Psoas muscle (tissue), 8 donors: ENCODE results near the gene CNTLN. TPM values are rescaled to one million over a fixed set of nuclear protein-coding genes. Genes with fewer than 3 reads are reported as not detected.
"Not testable (repeated sequence)": the region's sequence is repeated elsewhere in the genome, so short reads cannot be mapped to it uniquely, and the experiment has no call there.

Experiments
- ATAC-seq, 4 donors: fragments of 200-7000 bp; cut with Tn5 transposase; one replicate each; pipeline ENCODE4 v1.9.1; 2020; ENCODE audit warnings: moderate library complexity in 3 of 4, mild to moderate bottlenecking in 2 of 4
- DNase-seq, 2 donors: peaks; one replicate each; pipeline ENCODE4 v3.0.0-alpha.2; 2020
- H3K27ac ChIP-seq: fragments of 200-600 bp; one replicate; pipeline ENCODE4 v1.8.0; 2022
- H3K27me3 ChIP-seq, 3 donors: fragments of 200-600 bp in 1 of 3; one replicate each; pipeline versions ENCODE4 v1.6.1 to v1.8.0; 2013 to 2022; ENCODE audit warnings: low read length in 2 of 3, mild to moderate bottlenecking in 2 of 3, moderate library complexity in 1 of 3; ENCODE audit not compliant: insufficient read depth in 3 of 3
- H3K36me3 ChIP-seq, 2 donors: fragments of 200-600 bp in 1 of 2; one replicate each; pipeline versions ENCODE4 v1.6.1 to v1.8.0; 2013 to 2022; ENCODE audit warnings: low read depth in 1 of 2, mild to moderate bottlenecking in 1 of 2, moderate library complexity in 1 of 2; ENCODE audit not compliant: insufficient read depth in 1 of 2
- H3K4me1 ChIP-seq: fragments of 200-600 bp; one replicate; pipeline ENCODE4 v1.8.0; 2022
- H3K4me3 ChIP-seq: fragments of 200-600 bp; one replicate; pipeline ENCODE4 v1.8.0; 2022; ENCODE audit warnings: mild to moderate bottlenecking
- H3K9me3 ChIP-seq: fragments of 200-600 bp; one replicate; pipeline ENCODE4 v1.8.0; 2022
- WGBS, 3 donors: extraction: QIAGEN DNeasy Blood & Tissue Kit; methylation state at CpG; one replicate each; pipeline versions ENCODE4 v1.1.6 to v1.1.7; 2013; 5-methylcytosine and 5-hydroxymethylcytosine counted together
- intact Hi-C, 2 donors: fragments of 100-400 bp; cut with DNase I; formaldehyde crosslinking; loops; one replicate each; pipeline versions ENCODE4 v1.11.0 to v1.14.2; 2022
- polyA plus RNA-seq, 3 donors: library from polyadenylated mRNA; stranded (reverse); fragments of 200-250 nt; gene quantifications; one replicate each; pipeline ENCODE4 v1.2.3, GENCODE V29; 2013
- total RNA-seq, 4 donors: library from RNA; stranded (reverse); fragmentation: NEBNext Ultra II Directional in 2 of 4; extraction: Animal tissue kit (Norgen Biotek cat#: 25700) in 2 of 4; gene quantifications; one replicate each; pipeline versions ENCODE4 v1.2.1 to v1.2.4, GENCODE V29; 2021 to 2023
- TF ChIP-seq, protein P1 (sequence below): fragments of 200-600 bp; IDR thresholded peaks from one replicate; pipeline ENCODE4 v1.8.0; 2022; ENCODE audit warnings: antibody characterized with exemption
- donor health status: healthy with polysubstance abuse.
- donor health status: DM: no; HTN: no; CAD: no; lungs with moderate emphysema.
- donor health status: Bipolar disorder and iron deficiency.
- donor health status: healthy.
- donor health status: DM: yes; HTN: yes; CAD: no.
- donor health status: DM: no; HTN: no; CAD: no.
- donor health status: DM: no; HTN: no; CAD: no.
- donor health status: DM: yes; HTN: yes; CAD: no.

Gene CNTLN
- total and polyA plus RNA-seq, 7 donors = 0.66 to 2.4 (median 1.5) TPM

DNA sequence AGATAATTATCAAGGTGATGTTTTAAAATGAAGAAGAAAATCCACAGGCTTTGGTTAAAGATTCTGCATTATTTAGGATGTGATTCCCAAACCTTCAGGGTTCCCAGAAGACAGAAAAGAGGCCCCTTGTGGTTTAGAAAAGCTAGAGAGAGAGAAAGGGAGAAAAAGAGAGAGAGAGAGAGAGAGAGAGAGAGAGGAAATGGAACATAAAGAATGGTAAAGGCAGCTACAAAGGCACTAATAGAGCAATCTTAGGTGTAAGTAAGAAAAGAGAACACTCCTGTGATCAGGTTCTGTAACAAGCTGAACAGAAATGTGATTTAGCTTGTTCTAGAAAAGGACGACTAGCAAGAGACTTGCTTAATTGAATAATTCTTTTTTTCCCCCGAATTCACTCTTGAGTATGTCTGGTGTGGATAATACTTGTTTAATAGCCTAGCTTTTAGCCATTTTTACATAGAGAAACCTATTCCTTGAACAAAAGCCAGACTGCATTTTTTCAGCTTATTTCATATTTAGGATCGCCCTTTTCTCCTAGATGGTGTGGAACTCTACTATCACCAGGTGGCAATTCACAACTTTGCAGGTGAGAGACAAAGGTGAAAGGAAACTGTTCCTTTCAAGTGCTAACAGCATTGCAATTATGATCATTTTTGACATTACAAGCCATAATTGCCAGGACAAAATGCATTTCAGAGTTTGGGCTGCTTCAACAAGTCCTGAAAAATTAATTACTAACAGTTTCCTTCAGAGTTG, 386.4 kb downstream of the CNTLN start:
- no peaks in the 10 kb centered on the region for H3K27me3 ChIP-seq
- 68 to 80% (median 76%) methylated on average over 3 of the region's 3 CpGs for WGBS, 3 donors
- DNase-seq = no peak
- no peaks in the 10 kb centered on the region for H3K4me1 ChIP-seq
- H3K27ac ChIP-seq = no peak overlapping the region
- no peak overlapping the region for H3K4me3 ChIP-seq
- H3K36me3 ChIP-seq = no peaks in the 10 kb centered on the region
- no peak for ATAC-seq
- TF ChIP-seq, protein P1, sequence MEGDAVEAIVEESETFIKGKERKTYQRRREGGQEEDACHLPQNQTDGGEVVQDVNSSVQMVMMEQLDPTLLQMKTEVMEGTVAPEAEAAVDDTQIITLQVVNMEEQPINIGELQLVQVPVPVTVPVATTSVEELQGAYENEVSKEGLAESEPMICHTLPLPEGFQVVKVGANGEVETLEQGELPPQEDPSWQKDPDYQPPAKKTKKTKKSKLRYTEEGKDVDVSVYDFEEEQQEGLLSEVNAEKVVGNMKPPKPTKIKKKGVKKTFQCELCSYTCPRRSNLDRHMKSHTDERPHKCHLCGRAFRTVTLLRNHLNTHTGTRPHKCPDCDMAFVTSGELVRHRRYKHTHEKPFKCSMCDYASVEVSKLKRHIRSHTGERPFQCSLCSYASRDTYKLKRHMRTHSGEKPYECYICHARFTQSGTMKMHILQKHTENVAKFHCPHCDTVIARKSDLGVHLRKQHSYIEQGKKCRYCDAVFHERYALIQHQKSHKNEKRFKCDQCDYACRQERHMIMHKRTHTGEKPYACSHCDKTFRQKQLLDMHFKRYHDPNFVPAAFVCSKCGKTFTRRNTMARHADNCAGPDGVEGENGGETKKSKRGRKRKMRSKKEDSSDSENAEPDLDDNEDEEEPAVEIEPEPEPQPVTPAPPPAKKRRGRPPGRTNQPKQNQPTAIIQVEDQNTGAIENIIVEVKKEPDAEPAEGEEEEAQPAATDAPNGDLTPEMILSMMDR = no peak
- H3K9me3 ChIP-seq = no peaks in the 10 kb centered on the region
- intact Hi-C loops = no loop called here

DNA sequence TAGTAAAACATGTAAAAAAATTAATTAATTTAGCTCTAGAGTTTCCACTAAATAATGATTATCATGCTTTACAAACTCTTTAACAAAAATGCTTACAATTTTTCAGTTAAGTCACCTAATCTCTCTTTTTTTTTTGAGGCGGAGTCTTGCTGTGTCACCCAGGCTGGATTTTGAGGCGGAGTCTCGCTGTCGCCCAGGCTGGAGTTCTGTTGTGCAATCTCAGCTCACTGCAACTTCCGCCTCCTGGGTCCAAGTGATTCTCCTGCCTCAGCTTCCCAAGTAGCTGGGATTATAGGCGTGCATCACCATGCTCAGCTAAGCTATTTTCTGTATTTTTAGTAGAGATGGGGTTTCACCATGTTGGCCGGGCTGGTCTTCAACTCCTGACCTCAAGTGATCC, 391.9 kb downstream of the CNTLN start:
- not testable (repeated sequence) for H3K27me3 ChIP-seq, H3K36me3 ChIP-seq, DNase-seq, H3K4me3 ChIP-seq, H3K4me1 ChIP-seq, ATAC-seq, H3K9me3 ChIP-seq, H3K27ac ChIP-seq
- intact Hi-C loops = loop anchor here in 1 of 2 donors (5.0 kb wide), 1 partner anchor 686 kb away; no protein-coding TSS in a partner anchor
- 83 to 91% (median 85%) methylated on average over 7 of the region's 7 CpGs for WGBS, 3 donors

DNA sequence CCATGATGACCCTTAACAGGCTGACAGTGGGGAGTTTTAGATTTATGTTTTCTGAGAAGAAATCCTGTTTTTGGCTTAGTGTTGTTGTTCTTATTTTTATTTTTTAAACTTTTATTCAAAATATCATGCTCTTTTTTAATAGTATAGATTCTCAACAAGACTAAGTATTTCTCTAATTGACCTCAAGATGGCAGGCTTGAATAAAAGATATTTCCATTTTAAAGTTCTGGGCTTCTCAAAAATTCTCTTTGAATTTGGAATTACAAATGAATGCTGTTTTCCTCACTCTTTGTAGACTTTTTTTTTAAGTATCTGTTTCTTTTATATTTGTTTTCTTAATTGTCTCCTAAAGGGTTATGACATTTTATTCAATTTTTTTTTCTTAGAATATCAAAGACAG, 394.0 kb downstream of the CNTLN start:
- Histone ChIP-seq H3K4me1 (no peaks in the 10 kb centered on the region), H3K4me3 (no peak overlapping the region), H3K36me3 (no peaks in the 10 kb centered on the region), H3K27ac (no peak overlapping the region), H3K9me3 (no peaks in the 10 kb centered on the region), H3K27me3 (peaks cover 0 to 2% (median 0%) of the 10 kb centered on the region in 3 donors)
- no peak for DNase-seq
- TF ChIP-seq, protein P1 = peak; percentile 13
- no peak for ATAC-seq
- intact Hi-C loops = loop anchor here in 1 of 2 donors (5.0 kb wide), 1 partner anchor 683 kb away; no protein-coding TSS in a partner anchor

DNA sequence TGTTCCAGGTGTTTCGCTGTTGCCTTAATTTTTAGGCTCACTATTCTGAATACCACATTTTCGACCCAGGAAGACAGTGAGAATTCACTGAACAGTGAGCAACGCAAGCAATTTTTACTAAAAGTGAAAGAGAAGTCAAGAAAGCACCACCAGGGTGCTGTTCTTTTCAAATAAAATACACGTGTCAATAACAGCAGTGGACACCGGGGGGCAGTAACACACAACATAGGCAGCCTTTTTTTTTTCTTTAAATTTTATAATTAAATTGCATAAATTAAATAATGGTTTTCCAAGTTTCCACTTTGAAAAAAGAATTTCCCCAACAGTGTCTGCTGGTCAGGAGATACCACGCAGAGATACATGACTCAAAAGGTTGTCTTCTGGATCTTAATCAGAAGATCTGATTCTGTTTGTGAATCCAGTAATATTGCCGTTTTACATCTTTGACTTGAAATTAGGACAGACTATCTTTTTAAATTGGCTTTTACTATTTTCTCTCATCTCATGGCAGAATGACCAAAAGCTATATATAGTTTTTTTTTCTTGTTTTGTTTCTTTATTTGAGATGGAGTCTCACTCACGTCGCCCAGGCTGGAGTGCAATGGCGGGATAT, 396.9 kb downstream of the CNTLN start:
- H3K27ac ChIP-seq = no peak overlapping the region
- no peaks in the 10 kb centered on the region for H3K4me1 ChIP-seq
- no peaks in the 10 kb centered on the region for H3K36me3 ChIP-seq
- H3K27me3 ChIP-seq = peaks cover 0 to 2% (median 0%) of the 10 kb centered on the region in 3 donors
- WGBS, 3 donors = 46 to 50% (median 48%) methylated on average over 10 of the region's 10 CpGs
- TF ChIP-seq, protein P1 = peak; percentile 42
- no peak for ATAC-seq
- DNase-seq = no peak
- no peak overlapping the region for H3K4me3 ChIP-seq
- intact Hi-C loops = loop anchor here (5.0 to 10.0 kb wide), 2 partner anchors 271 to 683 kb away; no protein-coding TSS in a partner anchor
- no peaks in the 10 kb centered on the region for H3K9me3 ChIP-seq

DNA sequence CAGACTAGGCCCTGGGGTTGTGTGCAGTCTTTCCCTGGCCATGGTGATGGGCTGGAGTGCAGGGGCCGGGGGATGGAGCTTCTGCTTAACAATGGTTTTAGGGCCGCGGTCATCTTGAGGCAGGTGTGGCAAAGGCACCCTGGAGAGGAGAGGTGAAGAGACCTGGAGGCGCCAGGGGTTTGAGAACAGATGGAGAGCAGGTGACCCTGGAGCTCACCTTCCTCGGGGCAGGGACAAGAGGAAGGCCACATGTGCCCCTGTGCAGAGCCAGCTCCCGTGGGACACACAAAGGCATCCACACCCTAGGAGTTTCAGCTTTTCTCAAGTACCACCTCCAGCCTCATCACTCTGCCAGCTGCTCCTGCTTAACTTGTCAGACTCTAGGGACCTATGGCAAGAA, 397.6 kb downstream of the CNTLN start:
- 72 to 80% (median 79%) methylated on average over 6 of the region's 6 CpGs for WGBS, 3 donors
- no peaks in the 10 kb centered on the region for H3K9me3 ChIP-seq
- no peak overlapping the region for H3K4me3 ChIP-seq
- intact Hi-C loops = loop anchor here (5.0 to 10.0 kb wide), 2 partner anchors 270 to 682 kb away; no protein-coding TSS in a partner anchor
- peaks cover 0 to 2% (median 0%) of the 10 kb centered on the region in 3 donors for H3K27me3 ChIP-seq
- no peaks in the 10 kb centered on the region for H3K4me1 ChIP-seq
- DNase-seq (no peak), ATAC-seq (no peak)
- H3K36me3 ChIP-seq = no peaks in the 10 kb centered on the region
- H3K27ac ChIP-seq = no peak overlapping the region
- TF ChIP-seq, protein P1 = no peak
